ENCODE data around the gene TNP1. TPM values are rescaled to one million over a fixed set of nuclear protein-coding genes. Genes with fewer than 3 reads are reported as not detected.

TNP1 gene
- total and polyA plus RNA-seq, 2 experiments from 2014 or later, result not detected

GRCh38 chr2:216888887-216889622 lies 29.2 kb upstream of the TNP1 start:
- Mint-ChIP-seq H3K9me3 (peaks cover 9% of the 10 kb centered on the region; the same call in 2 of the 3 replicates), H3K4me1 (peaks cover 13% of the 10 kb centered on the region), H3K36me3 (ENCODE audit: low read depth) (no peaks in the 10 kb centered on the region; the same call in 1 of the 3 replicates), H3K27ac (no peak overlapping the region), H3K4me3 (no peak overlapping the region), H3K27me3 (ENCODE audit: insufficient read depth, low read depth, poor library complexity) (peaks cover 2% of the 10 kb centered on the region)
- no peak overlapping the region for H3K4me3 ChIP-seq
- H3K4me2 ChIP-seq, result peak overlapping the region; percentile 51; the same call in 1 of the 2 replicates
- no peaks in the 10 kb centered on the region for H4K20me1 ChIP-seq (replicated peaks; ENCODE audit: insufficient read depth)
- no peak overlapping the region for H3K27ac ChIP-seq (ENCODE audit: low read depth)
- peaks cover 11% of the 10 kb centered on the region; the same call in 1 of the 2 replicates for H3K9me2 ChIP-seq (ENCODE audit: insufficient read depth)
- no peaks in the 10 kb centered on the region for H3K79me2 ChIP-seq (replicated peaks; ENCODE audit: insufficient read depth)
- no peaks in the 10 kb centered on the region for H3K4me1 ChIP-seq (ENCODE audit: insufficient read depth)
- TF ChIP-seq CREB1 (CRISPR knock-in tag; IDR thresholded peaks at IDR 0.05; ENCODE audit: low read depth), result no peak
- peak; percentile 51 for TF ChIP-seq ZNF462 (CRISPR knock-in tag; IDR thresholded peaks at IDR 0.05)
- DNase-seq (ENCODE audit: low spot score), result peak; percentile 18
- no peaks in the 10 kb centered on the region for H3K36me3 ChIP-seq (ENCODE audit: insufficient read depth)
- no peaks in the 10 kb centered on the region for H3K27me3 ChIP-seq (ENCODE audit: insufficient read depth)
- peak; percentile 84 for ATAC-seq
- no peak overlapping the region for H2AFZ ChIP-seq
- no peaks in the 10 kb centered on the region for H3F3A ChIP-seq (replicated peaks; ENCODE audit: low read depth)

GRCh38 chr2:216888081-216888480 lies 28.2 kb upstream of the TNP1 start:
- Mint-ChIP-seq H3K4me3 (no peak overlapping the region), H3K4me1 (peaks cover 13% of the 10 kb centered on the region), H3K9me3 (peaks cover 9% of the 10 kb centered on the region; the same call in 2 of the 3 replicates), H3K27me3 (ENCODE audit: insufficient read depth, low read depth, poor library complexity) (peaks cover 2% of the 10 kb centered on the region), H3K27ac (no peak overlapping the region), H3K36me3 (ENCODE audit: low read depth) (no peaks in the 10 kb centered on the region; the same call in 1 of the 3 replicates)
- Histone ChIP-seq H3F3A (replicated peaks; ENCODE audit: low read depth) (no peaks in the 10 kb centered on the region), H3K27ac (ENCODE audit: low read depth) (no peak overlapping the region), H3K4me2 (no peak overlapping the region), H3K4me1 (ENCODE audit: insufficient read depth) (no peaks in the 10 kb centered on the region), H3K4me3 (no peak overlapping the region), H4K20me1 (replicated peaks; ENCODE audit: insufficient read depth) (no peaks in the 10 kb centered on the region), H3K79me2 (replicated peaks; ENCODE audit: insufficient read depth) (no peaks in the 10 kb centered on the region), H3K36me3 (ENCODE audit: insufficient read depth) (no peaks in the 10 kb centered on the region), H3K9me2 (ENCODE audit: insufficient read depth) (peaks cover 11% of the 10 kb centered on the region; the same call in 1 of the 2 replicates), H2AFZ (no peak overlapping the region), H3K27me3 (ENCODE audit: insufficient read depth) (no peaks in the 10 kb centered on the region)
- no peak for ATAC-seq
- DNase-seq (ENCODE audit: low spot score), result no peak
- no peak for TF ChIP-seq EZH2 (IDR thresholded peaks at IDR 0.05; ENCODE audit: low read depth, unreplicated experiment)
- TF ChIP-seq CREB1 (CRISPR knock-in tag; IDR thresholded peaks at IDR 0.05; ENCODE audit: low read depth), result no peak
- no peak for TF ChIP-seq EZH2phosphoT487 (IDR thresholded peaks at IDR 0.05; ENCODE audit: unreplicated experiment)
- no peak for TF ChIP-seq ZNF462 (CRISPR knock-in tag; IDR thresholded peaks at IDR 0.05)
